HUES6 (cell line): Measurements from ENCODE around the gene CPNE1.
"Not testable (repeated sequence)": the region's sequence is repeated elsewhere in the genome, so short reads cannot be mapped to it uniquely, and the experiment has no call there.

Experiments used
- H3K27ac ChIP-seq: 2 replicates; pipeline ENCODE4 v1.7.0; 2013; ENCODE audit warnings: low read depth, mild to moderate bottlenecking, low read length, inconsistent platforms
- H3K27me3 ChIP-seq: 2 replicates; pipeline ENCODE4 v1.6.1; 2013; ENCODE audit warnings: low read length; ENCODE audit not compliant: control insufficient read depth, insufficient read depth
- H3K36me3 ChIP-seq: 2 replicates; pipeline ENCODE4 v1.6.1; 2013; ENCODE audit warnings: low read length; ENCODE audit not compliant: control insufficient read depth, insufficient read depth
- H3K4me1 ChIP-seq: 2 replicates; pipeline ENCODE4 v1.6.1; 2013; ENCODE audit warnings: low read length; ENCODE audit not compliant: control insufficient read depth, insufficient read depth
- H3K4me3 ChIP-seq: 2 replicates; pipeline ENCODE4 v1.5.1; 2013; ENCODE audit warnings: low read depth, low read length
- H3K9ac ChIP-seq: one replicate; pipeline ENCODE4 v1.6.1; 2013; ENCODE audit warnings: mild to moderate bottlenecking, low read length
- H3K9me3 ChIP-seq: 2 replicates; pipeline ENCODE4 v1.6.1; 2013; ENCODE audit warnings: low read depth, low read length; ENCODE audit not compliant: control insufficient read depth, insufficient read depth

Gene CPNE1

GRCh38 chr20:35695978-35696377 lies 31.3 kb upstream of the CPNE1 start:
- Histone ChIP-seq H3K27ac (no peak overlapping the region), H3K4me1 (peaks cover 8% of the 10 kb centered on the region; the same call in 1 of the 2 replicates), H3K9ac (no peak overlapping the region), H3K4me3 (no peak overlapping the region), H3K36me3 (peaks cover 18% of the 10 kb centered on the region; the same call in 1 of the 2 replicates), H3K9me3 (no peaks in the 10 kb centered on the region), H3K27me3 (no peaks in the 10 kb centered on the region)

- peaks cover 20% of the 10 kb centered on the region for H3K36me3 ChIP-seq
- no peak overlapping the region for H3K27ac ChIP-seq
- H3K4me1 ChIP-seq: peaks cover 8% of the 10 kb centered on the region; the same call in 1 of the 2 replicates
- no peak overlapping the region for H3K9ac ChIP-seq
- H3K27me3 ChIP-seq: no peaks in the 10 kb centered on the region
- no peak overlapping the region for H3K4me3 ChIP-seq
- no peaks in the 10 kb centered on the region for H3K9me3 ChIP-seq
Observed at GRCh38 chr20:35695245-35695749, 30.6 kb upstream of the CPNE1 start.

GRCh38 chr20:35690265-35690664 lies 25.6 kb upstream of the CPNE1 start:
- Histone ChIP-seq H3K4me3 (no peak overlapping the region), H3K9ac (no peak overlapping the region), H3K27me3 (no peaks in the 10 kb centered on the region), H3K4me1 (no peaks in the 10 kb centered on the region), H3K27ac (no peak overlapping the region), H3K9me3 (peaks cover 8% of the 10 kb centered on the region), H3K36me3 (peaks cover 40% of the 10 kb centered on the region)

GRCh38 chr20:35686872-35687271 lies 22.2 kb upstream of the CPNE1 start:
- H3K27ac ChIP-seq, H3K9me3 ChIP-seq, H3K27me3 ChIP-seq, H3K4me3 ChIP-seq, H3K4me1 ChIP-seq, H3K9ac ChIP-seq: not testable (repeated sequence)
- peaks cover 32% of the 10 kb centered on the region for H3K36me3 ChIP-seq

- not testable (repeated sequence) for H3K4me1 ChIP-seq, H3K4me3 ChIP-seq, H3K9ac ChIP-seq, H3K27ac ChIP-seq, H3K9me3 ChIP-seq, H3K27me3 ChIP-seq
- H3K36me3 ChIP-seq: peaks cover 28% of the 10 kb centered on the region
Observed at GRCh38 chr20:35685368-35685767, 20.7 kb upstream of the CPNE1 start.

- H3K27me3 ChIP-seq: no peaks in the 10 kb centered on the region
- no peaks in the 10 kb centered on the region for H3K4me1 ChIP-seq
- no peak overlapping the region for H3K27ac ChIP-seq
- no peak overlapping the region for H3K4me3 ChIP-seq
- H3K9me3 ChIP-seq: 0 out of 2 replicates have a peak, but pooled peaks cover under 1% of the 10 kb centered on the region
- peaks cover 4% of the 10 kb centered on the region; the same call in 1 of the 2 replicates for H3K36me3 ChIP-seq
- no peak overlapping the region for H3K9ac ChIP-seq
Observed at GRCh38 chr20:35681960-35682359, 17.3 kb upstream of the CPNE1 start.

GRCh38 chr20:35680452-35681183 lies 15.9 kb upstream of the CPNE1 start:
- Histone ChIP-seq H3K27me3 (no peaks in the 10 kb centered on the region), H3K4me3 (no peak overlapping the region), H3K27ac (no peak overlapping the region), H3K9me3 (no peaks in the 10 kb centered on the region), H3K9ac (no peak overlapping the region), H3K4me1 (no peaks in the 10 kb centered on the region), H3K36me3 (no peaks in the 10 kb centered on the region; the same call in 1 of the 2 replicates)

- Histone ChIP-seq H3K4me1 (no peaks in the 10 kb centered on the region), H3K9me3 (no peaks in the 10 kb centered on the region), H3K36me3 (peaks cover 27% of the 10 kb centered on the region), H3K9ac (no peak overlapping the region), H3K4me3 (no peak overlapping the region), H3K27me3 (no peaks in the 10 kb centered on the region), H3K27ac (no peak overlapping the region)
Observed at GRCh38 chr20:35674921-35675320, 10.2 kb upstream of the CPNE1 start.

GRCh38 chr20:35673884-35674283 lies 9.2 kb upstream of the CPNE1 start:
- Histone ChIP-seq H3K27me3 (no peaks in the 10 kb centered on the region), H3K36me3 (peaks cover 36% of the 10 kb centered on the region), H3K9me3 (no peaks in the 10 kb centered on the region), H3K9ac (no peak overlapping the region), H3K4me1 (no peaks in the 10 kb centered on the region), H3K27ac (no peak overlapping the region), H3K4me3 (no peak overlapping the region)

GRCh38 chr20:35669681-35670080 lies 5.0 kb upstream of the CPNE1 start:
- Histone ChIP-seq H3K9me3 (no peaks in the 10 kb centered on the region), H3K4me3 (no peak overlapping the region), H3K9ac (no peak overlapping the region), H3K36me3 (peaks cover 40% of the 10 kb centered on the region), H3K4me1 (no peaks in the 10 kb centered on the region), H3K27me3 (no peaks in the 10 kb centered on the region), H3K27ac (no peak overlapping the region)

- Histone ChIP-seq H3K4me3 (no peak overlapping the region), H3K9me3 (no peaks in the 10 kb centered on the region), H3K36me3 (peaks cover 36% of the 10 kb centered on the region)
Observed at GRCh38 chr20:35669221-35669620, 4.5 kb upstream of the CPNE1 start.

More at GRCh38 chr20:35669221-35669620, 4.5 kb upstream of the CPNE1 start:
- Histone ChIP-seq H3K27me3 (no peaks in the 10 kb centered on the region), H3K27ac (no peak overlapping the region), H3K4me1 (no peaks in the 10 kb centered on the region), H3K9ac (no peak overlapping the region)
